AG10803 (cell line): ENCODE measurements around the gene SMOC1.

Experiments
- DNase-seq: peaks from one replicate; pipeline ENCODE4 v3.0.0; 2010; ENCODE audit warnings: low read depth
- H3K4me3 ChIP-seq: 2 replicates; pipeline ENCODE4 v1.5.1; 2011; ENCODE audit warnings: mild to moderate bottlenecking, low read length, control low read depth
- CTCF ChIP-seq: conservative IDR thresholded peaks from 2 replicates; pipeline ENCODE4 v1.5.1; 2011; ENCODE audit warnings: mild to moderate bottlenecking, low read length, control low read depth, inconsistent platforms

Gene SMOC1

GRCh38 chr14:70032447-70032846 lies 153.2 kb downstream of the SMOC1 start:
- TF ChIP-seq CTCF, result no peak
- peak; percentile 9 for DNase-seq
- no peak overlapping the region for H3K4me3 ChIP-seq

GRCh38 chr14:70033116-70033515 lies 153.9 kb downstream of the SMOC1 start:
- TF ChIP-seq CTCF, result no peak
- no peak for DNase-seq
- H3K4me3 ChIP-seq, result no peak overlapping the region

- no peak for DNase-seq
- no peak overlapping the region for H3K4me3 ChIP-seq
- TF ChIP-seq CTCF, result no peak
These were observed 154.3 kb downstream of the SMOC1 start for GRCh38 chr14:70033561-70033960.

- TF ChIP-seq CTCF, result no peak
- no peak for DNase-seq
- H3K4me3 ChIP-seq, result no peak overlapping the region
These were observed 155.0 kb downstream of the SMOC1 start for GRCh38 chr14:70034257-70034656.

- DNase-seq, result no peak
- H3K4me3 ChIP-seq, result no peak overlapping the region
- no peak for TF ChIP-seq CTCF
These were observed 157.4 kb downstream of the SMOC1 start for GRCh38 chr14:70036665-70037064.

- no peak for DNase-seq
- no peak for TF ChIP-seq CTCF
These were observed 163.8 kb downstream of the SMOC1 start for GRCh38 chr14:70043001-70043400.

GRCh38 chr14:70045310-70045709 lies 166.1 kb downstream of the SMOC1 start:
- TF ChIP-seq CTCF, result no peak
- no peak overlapping the region for H3K4me3 ChIP-seq
- peak; percentile 4 for DNase-seq

More at GRCh38 chr14:70043001-70043400, 163.8 kb downstream of the SMOC1 start:
- no peak overlapping the region for H3K4me3 ChIP-seq
